ENCODE data around the gene MISP3. TPM values are rescaled to one million over a fixed set of nuclear protein-coding genes. Genes with fewer than 3 reads are reported as not detected.

The MISP3 gene
- total and polyA plus RNA-seq, 9 of the 15 experiments (the other 6 are each of a cell fraction or from before 2014, with no cell fraction given) = 0.25 to 5.6 (median 1.6) TPM

GRCh38 chr19:14093117-14093823 lies 20.7 kb downstream of the MISP3 start:
- Histone ChIP-seq H4K20me1 (replicated peaks; ENCODE audit: control insufficient read depth, insufficient read depth, low read length) (no peaks in the 10 kb centered on the region), H3K27ac (ENCODE audit: extremely low read depth, low read depth, low read length) (no peak overlapping the region), H2AFZ (ENCODE audit: low read depth, low read length) (no peak overlapping the region), H3K4me2 (ENCODE audit: insufficient read depth, low read length) (no peak overlapping the region), H3K4me3 (no peak overlapping the region), H3K9me3 (replicated peaks; ENCODE audit: control insufficient read depth, insufficient read depth, low read depth, low read length) (peaks cover 10% of the 10 kb centered on the region), H3K4me1 (replicated peaks in 1 of 2; ENCODE audit: control insufficient read depth in 2 of 2, insufficient read depth in 2 of 2, low read length in 2 of 2) (peaks cover 5 to 36% of the 10 kb centered on the region in 2 experiments; a peak in 3 of 5 replicates), H3K79me2 (ENCODE audit: control insufficient read depth, insufficient read depth, low read length) (peaks cover 11% of the 10 kb centered on the region), H3K9ac (ENCODE audit: insufficient read depth in 1 of 2, low read depth in 2 of 2, low read length in 2 of 2) (no peak overlapping the region), H3K27me3 (ENCODE audit: control insufficient read depth in 2 of 2, insufficient read depth in 2 of 2, low read length in 2 of 2) (no peaks in the 10 kb centered on the region), H3K9me1 (ENCODE audit: control insufficient read depth, insufficient read depth, low read length) (no peaks in the 10 kb centered on the region), H3K36me3 (ENCODE audit: control insufficient read depth, insufficient read depth, low read length) (peaks cover 15% of the 10 kb centered on the region; the same call in 2 of the 3 replicates)
- intact Hi-C loops (cut with micrococcal nuclease) (no loop called here), in situ Hi-C loops (cut with MboI) (no loop called here)
- DNase-seq (ENCODE audit: extremely low read depth in 1 of 4, low spot score in 3 of 4) (no peak), ATAC-seq (no peak), FAIRE-seq (peak; percentile 54)
- BruUV-seq (replicated peaks) = no TSS peak
- WGBS (ENCODE audit: insufficient coverage, low coverage, missing lambda C conversion rate) = 98% methylated on average over 9 of the region's 9 CpGs
- ChIA-PET CTCF (ENCODE audit: low intra/inter-chr PET ratio) (no interaction called here), POLR2A (interaction anchor here (0.7 to 1.5 kb wide), 2 partner anchors 44 to 58 kb away, joined by 5 read pairs; no protein-coding TSS in a partner anchor)
- TF ChIP-seq CREB3L1 (IDR thresholded peaks at IDR 0.05; ENCODE audit: borderline replicate concordance, low read depth) = 0 out of 2 replicates have a peak, but pooled peaks have one; percentile 29
- TF ChIP-seq HMG20A (CRISPR knock-in tag; conservative IDR thresholded peaks at IDR 0.05) = no peak
- no peak for TF ChIP-seq PHF8 (IDR thresholded peaks at IDR 0.05; ENCODE audit: borderline replicate concordance, low read length)
- TF ChIP-seq ZNF354B (CRISPR knock-in tag; IDR thresholded peaks at IDR 0.05) = peak; percentile 100
- no peak for TF ChIP-seq CREBBP (IDR thresholded peaks at IDR 0.05; ENCODE audit: low read depth, low read length)
- no peak for TF ChIP-seq KAT8 (IDR thresholded peaks at IDR 0.05; ENCODE audit: low read depth)
- peak; percentile 92 for TF ChIP-seq TRIM28 (IDR thresholded peaks at IDR 0.05)
- TF ChIP-seq ETS2 (tag; IDR thresholded peaks at IDR 0.05; ENCODE audit: borderline replicate concordance, poor library complexity, severe bottlenecking) = no peak
- no peak for TF ChIP-seq RBM14 (IDR thresholded peaks at IDR 0.05; ENCODE audit: borderline replicate concordance, insufficient read depth, low read depth, low read length)
- TF ChIP-seq TRIM24 (IDR thresholded peaks at IDR 0.05) = peak in 1 of 2 experiments; percentile 61; a peak in 2 of 4 replicates
- no peak for TF ChIP-seq RFX1 (IDR thresholded peaks at IDR 0.05)
- TF ChIP-seq ZNF146 (CRISPR knock-in tag; IDR thresholded peaks at IDR 0.05; ENCODE audit: unreplicated experiment) = no peak
- TF ChIP-seq ADNP (tag; IDR thresholded peaks at IDR 0.05) = peak; percentile 82
- peak; percentile 37 to 60; a peak in 3 of 4 replicates for TF ChIP-seq KDM1A (IDR thresholded peaks at IDR 0.05)
- peak; percentile 86 for TF ChIP-seq CBX5 (IDR thresholded peaks at IDR 0.05; ENCODE audit: borderline replicate concordance, low read depth)
- TF ChIP-seq CBX3 (IDR thresholded peaks at IDR 0.05; ENCODE audit: borderline replicate concordance in 1 of 2, low read length in 2 of 2) = peak in 1 of 2 experiments; percentile 98; a peak in 2 of 3 replicates
